Activated effector memory CD4-positive, alpha-beta T cell treated with Interleukin-2 at 50 U/mL for 16 hours (primary cell): ENCODE results near the gene PRR23E.

Experiments used
- DNase-seq: peaks from one replicate; pipeline ENCODE4 v3.0.0-alpha.2; 2020

The PRR23E gene

GRCh38 chr3:127234778-127235177 lies 41.8 kb downstream of the PRR23E start:
- no peak for DNase-seq

GRCh38 chr3:127235706-127236105 lies 42.8 kb downstream of the PRR23E start:
- DNase-seq = no peak

- DNase-seq = no peak
Measured at GRCh38 chr3:127237835-127238234, 44.9 kb downstream of the PRR23E start.

GRCh38 chr3:127238602-127239001 lies 45.7 kb downstream of the PRR23E start:
- DNase-seq = no peak

GRCh38 chr3:127247292-127247691 lies 54.4 kb downstream of the PRR23E start:
- no peak for DNase-seq
